HUES48 (cell line): ENCODE measurements around the gene RBM42.
"Not testable (repeated sequence)": the region's sequence is repeated elsewhere in the genome, so short reads cannot be mapped to it uniquely, and the experiment has no call there.

Experiments
- H3K27ac ChIP-seq: one replicate; pipeline ENCODE4 v1.7.0; 2013; ENCODE audit warnings: low read depth, low read length, inconsistent platforms
- H3K27me3 ChIP-seq: 2 replicates; pipeline ENCODE4 v1.6.1; 2013; ENCODE audit warnings: mild to moderate bottlenecking, low read length; ENCODE audit not compliant: control insufficient read depth, insufficient read depth
- H3K36me3 ChIP-seq: 2 replicates; pipeline ENCODE4 v1.6.1; 2013; ENCODE audit warnings: low read length; ENCODE audit not compliant: control insufficient read depth, insufficient read depth
- H3K4me1 ChIP-seq: 2 replicates; pipeline ENCODE4 v1.6.1; 2013; ENCODE audit warnings: mild to moderate bottlenecking, low read length; ENCODE audit not compliant: control insufficient read depth, insufficient read depth
- H3K4me3 ChIP-seq: 2 replicates; pipeline ENCODE4 v1.5.1; 2013; ENCODE audit warnings: mild to moderate bottlenecking, low read depth, low read length
- H3K9ac ChIP-seq: 2 replicates; pipeline ENCODE4 v1.6.1; 2013; ENCODE audit warnings: mild to moderate bottlenecking, low read depth, low read length, moderate library complexity
- H3K9me3 ChIP-seq: 2 replicates; pipeline ENCODE4 v1.6.1; 2013; ENCODE audit warnings: low read length; ENCODE audit not compliant: control insufficient read depth, insufficient read depth

The RBM42 gene

DNA sequence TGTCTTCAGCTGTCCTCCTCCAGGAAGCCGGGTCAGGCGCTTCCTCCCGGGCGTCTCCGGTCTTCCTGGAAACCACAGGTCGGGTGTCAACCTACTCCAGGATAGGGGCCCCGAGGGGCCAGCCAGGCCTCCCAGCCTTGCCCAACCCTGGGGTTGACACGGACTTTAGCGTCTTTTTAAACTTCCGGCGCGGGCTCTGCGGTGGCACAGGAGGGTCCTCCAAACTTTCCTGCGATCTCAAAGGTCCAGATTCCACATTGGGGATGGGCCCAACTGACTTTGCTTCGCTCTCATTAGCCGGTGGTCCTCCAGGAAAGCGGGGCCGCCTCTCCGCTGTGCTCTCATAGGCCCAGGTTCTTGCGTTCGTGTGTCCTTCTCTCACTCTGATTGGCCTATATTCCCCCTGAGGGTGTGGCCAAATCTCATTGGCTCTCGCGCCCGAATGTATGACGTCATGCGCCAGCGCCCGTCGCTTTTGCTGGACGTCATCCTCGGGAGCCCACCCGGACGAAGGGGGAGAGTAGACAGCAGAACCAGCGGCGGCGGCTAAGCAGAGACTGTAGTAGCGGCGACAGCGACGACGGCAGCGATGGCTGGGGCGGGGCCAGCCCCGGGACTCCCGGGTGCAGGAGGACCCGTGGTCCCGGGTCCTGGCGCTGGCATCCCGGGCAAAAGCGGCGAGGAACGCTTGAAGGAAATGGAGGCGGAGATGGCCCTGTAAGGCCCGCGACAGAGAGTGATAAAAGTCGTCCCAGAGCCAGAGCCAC is at the start of gene RBM42:
Gene RBM42, plus strand, starts transcription at position 472 of the 767 bp plus-strand sequence. Its CDS starts 118 bp downstream, at position 590.
- Histone ChIP-seq H3K4me3 (peak within 1 kb of the TSS; percentile 89), H3K4me1 (no peaks in the 10 kb centered on the region), H3K27ac (peak within 1 kb of the TSS; percentile 81), H3K9ac (peak within 1 kb of the TSS; percentile 62), H3K9me3 (no peaks in the 10 kb centered on the region), H3K27me3 (no peaks in the 10 kb centered on the region), H3K36me3 (peaks cover 33% of the 10 kb centered on the region)

GRCh38 chr19:35582760-35583159 is 46.1 kb upstream of the RBM42 start:
- Histone ChIP-seq H3K9ac (no peak overlapping the region), H3K36me3 (no peaks in the 10 kb centered on the region), H3K27me3 (no peaks in the 10 kb centered on the region; the same call in 1 of the 2 replicates), H3K9me3 (peaks cover 8% of the 10 kb centered on the region), H3K27ac (no peak overlapping the region), H3K4me3 (no peak overlapping the region), H3K4me1 (no peaks in the 10 kb centered on the region)

GRCh38 chr19:35585848-35586247 is 43.0 kb upstream of the RBM42 start, which contains the start of gene PMIS2:
Gene PMIS2 (plus strand): TSS chr19:35586173. CDS start chr19:35586260, 87 bp downstream.
- Histone ChIP-seq H3K27me3 (no peaks in the 10 kb centered on the region; the same call in 1 of the 2 replicates), H3K9me3 (no peaks in the 10 kb centered on the region; the same call in 1 of the 2 replicates), H3K4me3 (no peak within 1 kb of the TSS), H3K4me1 (no peaks in the 10 kb centered on the region), H3K9ac (no peak within 1 kb of the TSS), H3K36me3 (no peaks in the 10 kb centered on the region), H3K27ac (no peak within 1 kb of the TSS)

GRCh38 chr19:35587321-35587720 is 41.5 kb upstream of the RBM42 start:
- H3K27me3 ChIP-seq: no peaks in the 10 kb centered on the region; the same call in 1 of the 2 replicates
- no peak overlapping the region for H3K4me3 ChIP-seq

GRCh38 chr19:35590875-35591274 is 38.0 kb upstream of the RBM42 start:
- H3K4me3 ChIP-seq: no peak overlapping the region
- no peaks in the 10 kb centered on the region for H3K27me3 ChIP-seq
- H3K36me3 ChIP-seq: no peaks in the 10 kb centered on the region
- no peak overlapping the region for H3K27ac ChIP-seq
- no peak overlapping the region for H3K9ac ChIP-seq
- H3K4me1 ChIP-seq: no peaks in the 10 kb centered on the region
- H3K9me3 ChIP-seq: no peaks in the 10 kb centered on the region

More at GRCh38 chr19:35587321-35587720, 41.5 kb upstream of the RBM42 start:
- Histone ChIP-seq H3K27ac (no peak overlapping the region), H3K9me3 (no peaks in the 10 kb centered on the region), H3K36me3 (no peaks in the 10 kb centered on the region), H3K9ac (no peak overlapping the region), H3K4me1 (no peaks in the 10 kb centered on the region)

DNA sequence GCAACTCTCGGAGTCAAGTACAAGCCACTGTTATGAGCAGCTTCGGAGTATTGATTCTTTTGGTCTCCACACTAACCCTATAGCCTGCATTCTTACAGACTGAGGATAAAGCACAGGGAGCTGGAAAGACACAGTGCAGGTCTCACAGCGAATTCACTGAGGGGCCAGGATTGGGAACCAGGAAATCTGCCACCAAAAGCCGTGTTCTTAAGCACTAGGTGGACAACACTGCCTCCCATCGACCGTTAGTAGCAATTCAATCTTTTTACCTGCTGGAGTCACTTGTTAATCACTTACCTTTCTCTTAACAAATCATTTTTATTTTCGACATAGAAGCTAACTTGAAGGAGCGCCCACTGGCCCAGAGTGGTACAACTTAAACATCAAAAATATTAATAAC is 36.6 kb upstream of the RBM42 start:
- no peaks in the 10 kb centered on the region for H3K9me3 ChIP-seq
- H3K27ac ChIP-seq: no peak overlapping the region

DNA sequence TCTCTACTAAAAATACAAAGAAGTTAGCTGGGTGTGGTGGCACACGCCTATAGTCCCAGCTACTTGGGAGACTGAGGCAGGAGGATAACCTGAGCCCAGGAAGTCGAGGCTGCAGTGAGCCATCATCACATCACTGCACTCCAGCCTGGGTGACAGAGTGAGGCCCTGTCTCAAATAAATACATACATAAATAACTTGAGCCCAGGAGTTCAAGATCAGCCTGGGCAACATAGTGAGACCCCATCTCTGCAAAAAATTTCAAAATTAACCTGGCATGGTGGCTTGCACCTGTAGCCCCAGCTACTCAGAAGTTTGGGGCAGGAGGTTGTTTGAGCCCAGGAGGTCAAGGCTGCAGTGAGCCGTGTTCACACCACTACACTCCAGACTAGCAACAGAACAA is 33.8 kb upstream of the RBM42 start:
- H3K9me3 ChIP-seq, H3K4me1 ChIP-seq, H3K27me3 ChIP-seq, H3K4me3 ChIP-seq, H3K9ac ChIP-seq, H3K36me3 ChIP-seq, H3K27ac ChIP-seq: not testable (repeated sequence)

More for the DNA sequence above, 36.6 kb upstream of the RBM42 start:
- Histone ChIP-seq H3K9ac (no peak overlapping the region), H3K4me3 (no peak overlapping the region), H3K27me3 (no peaks in the 10 kb centered on the region), H3K4me1 (no peaks in the 10 kb centered on the region), H3K36me3 (no peaks in the 10 kb centered on the region)

DNA sequence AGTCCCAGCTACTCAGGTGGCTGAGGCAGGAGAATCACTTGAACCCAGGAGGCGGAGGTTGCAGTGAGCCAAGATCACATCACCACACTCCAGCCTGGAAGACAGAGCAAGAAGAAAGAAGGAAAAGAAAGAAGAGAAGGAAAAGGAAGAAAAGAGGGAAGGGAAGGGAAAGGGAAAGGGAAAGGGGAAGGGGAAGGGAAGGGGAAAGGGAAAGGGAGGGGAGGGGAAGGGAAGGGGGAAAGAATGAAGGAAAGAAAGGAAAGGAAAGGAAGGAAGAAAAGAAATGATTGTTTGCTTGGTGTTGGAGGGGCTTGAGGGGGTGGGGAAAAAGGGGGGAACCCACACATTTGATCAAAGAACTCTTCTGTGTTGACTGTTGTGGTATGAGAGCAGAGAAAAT is 32.9 kb upstream of the RBM42 start:
- Histone ChIP-seq H3K27ac (no peak overlapping the region), H3K4me3 (no peak overlapping the region), H3K4me1 (no peaks in the 10 kb centered on the region), H3K9me3 (no peaks in the 10 kb centered on the region), H3K36me3 (no peaks in the 10 kb centered on the region), H3K9ac (no peak overlapping the region), H3K27me3 (no peaks in the 10 kb centered on the region)

DNA sequence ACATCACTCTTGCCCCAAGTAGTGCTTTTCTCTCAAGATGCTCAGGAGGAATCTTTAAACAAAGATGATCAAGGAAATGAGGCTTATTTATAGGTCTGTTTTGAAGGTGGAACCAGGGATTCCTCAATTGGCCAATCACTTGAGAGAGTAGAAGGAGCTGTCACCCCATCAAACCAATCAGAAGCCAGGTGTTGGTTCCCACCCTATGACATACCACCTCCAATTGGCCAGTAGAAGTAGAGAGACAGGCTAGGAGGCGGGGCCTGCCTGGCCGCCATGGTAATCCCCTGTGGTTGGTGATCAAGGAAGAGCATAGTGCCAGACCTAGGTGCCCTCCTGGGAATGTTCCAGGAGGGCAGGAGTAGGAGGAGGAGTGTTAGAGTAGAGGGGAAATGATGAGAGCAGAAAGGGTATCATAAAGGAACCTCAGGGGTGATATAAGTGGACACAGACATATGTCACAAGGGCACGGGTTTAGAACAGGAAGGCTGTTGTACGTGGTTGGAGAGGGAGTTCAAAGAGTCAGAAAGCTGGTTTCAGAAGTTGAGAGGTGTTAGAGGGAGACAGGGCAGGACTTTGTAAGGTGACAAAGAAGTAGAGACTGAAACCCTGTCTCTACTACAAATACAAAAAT is 32.4 kb upstream of the RBM42 start:
- H3K27me3 ChIP-seq: no peaks in the 10 kb centered on the region
- no peaks in the 10 kb centered on the region for H3K4me1 ChIP-seq
- H3K9me3 ChIP-seq: no peaks in the 10 kb centered on the region
- H3K27ac ChIP-seq: no peak overlapping the region
- H3K4me3 ChIP-seq: no peak overlapping the region
- H3K36me3 ChIP-seq: no peaks in the 10 kb centered on the region
- H3K9ac ChIP-seq: no peak overlapping the region

- no peaks in the 10 kb centered on the region; the same call in 1 of the 2 replicates for H3K9me3 ChIP-seq
- H3K27me3 ChIP-seq: no peaks in the 10 kb centered on the region
- H3K4me1 ChIP-seq: no peaks in the 10 kb centered on the region
- no peaks in the 10 kb centered on the region for H3K36me3 ChIP-seq
- H3K27ac ChIP-seq: no peak overlapping the region
- H3K4me3 ChIP-seq: no peak overlapping the region
- H3K9ac ChIP-seq: no peak overlapping the region
Observed at GRCh38 chr19:35601971-35602370, 26.9 kb upstream of the RBM42 start.

GRCh38 chr19:35604436-35604835 is 24.4 kb upstream of the RBM42 start:
- not testable (repeated sequence) for H3K9me3 ChIP-seq, H3K27me3 ChIP-seq, H3K4me3 ChIP-seq, H3K4me1 ChIP-seq, H3K36me3 ChIP-seq, H3K27ac ChIP-seq, H3K9ac ChIP-seq
